ENCODE results near the gene PKNOX2. TPM values are rescaled to one million over a fixed set of nuclear protein-coding genes. Genes with fewer than 3 reads are reported as not detected.

PKNOX2 gene
- total RNA-seq, 1 experiment from 2014 or later: not detected

DNA sequence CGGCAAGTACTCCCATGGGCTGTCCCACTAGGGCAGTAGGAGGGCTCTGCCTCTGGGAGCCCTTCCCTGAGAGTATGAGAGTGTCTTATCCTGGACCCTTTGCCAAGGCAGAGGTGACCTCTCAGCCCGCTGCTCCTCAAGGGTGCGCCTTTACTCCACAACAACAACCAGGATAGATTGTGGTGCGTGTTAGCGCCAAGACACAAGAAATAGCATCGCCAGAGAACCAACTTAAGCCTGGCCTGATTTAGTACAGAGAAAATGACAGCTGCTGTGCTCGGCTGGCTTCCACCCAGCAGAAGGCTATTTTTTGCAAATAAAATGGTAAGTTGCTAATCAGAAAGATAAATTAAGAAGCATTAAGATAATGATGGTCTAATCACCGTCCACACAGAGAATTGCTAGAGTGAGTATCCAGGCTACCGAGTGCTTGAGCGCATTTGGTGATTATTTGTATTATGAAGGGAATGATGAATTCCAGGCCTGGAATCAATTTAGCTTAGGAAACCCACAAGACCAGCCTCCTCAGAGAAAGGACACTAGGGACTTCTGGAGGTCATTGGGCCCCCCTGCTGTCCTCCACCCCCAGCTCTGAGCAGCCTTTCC is 119.8 kb downstream of the PKNOX2 start:
- Mint-ChIP-seq H3K27ac (ENCODE audit: unreplicated experiment) (no peak overlapping the region), H3K9me3 (ENCODE audit: low read depth, unreplicated experiment) (no peaks in the 10 kb centered on the region), H3K36me3 (ENCODE audit: insufficient read depth, unreplicated experiment) (no peaks in the 10 kb centered on the region), H3K4me1 (ENCODE audit: low read depth, unreplicated experiment) (no peaks in the 10 kb centered on the region), H3K4me3 (ENCODE audit: low read depth, unreplicated experiment) (no peak overlapping the region), H3K27me3 (ENCODE audit: unreplicated experiment) (peaks cover 77% of the 10 kb centered on the region)
- TF ChIP-seq, protein P1, sequence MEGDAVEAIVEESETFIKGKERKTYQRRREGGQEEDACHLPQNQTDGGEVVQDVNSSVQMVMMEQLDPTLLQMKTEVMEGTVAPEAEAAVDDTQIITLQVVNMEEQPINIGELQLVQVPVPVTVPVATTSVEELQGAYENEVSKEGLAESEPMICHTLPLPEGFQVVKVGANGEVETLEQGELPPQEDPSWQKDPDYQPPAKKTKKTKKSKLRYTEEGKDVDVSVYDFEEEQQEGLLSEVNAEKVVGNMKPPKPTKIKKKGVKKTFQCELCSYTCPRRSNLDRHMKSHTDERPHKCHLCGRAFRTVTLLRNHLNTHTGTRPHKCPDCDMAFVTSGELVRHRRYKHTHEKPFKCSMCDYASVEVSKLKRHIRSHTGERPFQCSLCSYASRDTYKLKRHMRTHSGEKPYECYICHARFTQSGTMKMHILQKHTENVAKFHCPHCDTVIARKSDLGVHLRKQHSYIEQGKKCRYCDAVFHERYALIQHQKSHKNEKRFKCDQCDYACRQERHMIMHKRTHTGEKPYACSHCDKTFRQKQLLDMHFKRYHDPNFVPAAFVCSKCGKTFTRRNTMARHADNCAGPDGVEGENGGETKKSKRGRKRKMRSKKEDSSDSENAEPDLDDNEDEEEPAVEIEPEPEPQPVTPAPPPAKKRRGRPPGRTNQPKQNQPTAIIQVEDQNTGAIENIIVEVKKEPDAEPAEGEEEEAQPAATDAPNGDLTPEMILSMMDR (IDR thresholded peaks at IDR 0.05; ENCODE audit: unreplicated experiment): no peak
- CTCF ChIA-PET: no interaction called here
- DNase-seq: no peak
- intact Hi-C loops (cut with micrococcal nuclease; ENCODE audit: unreplicated experiment): no loop called here
- BruUV-seq (replicated peaks): no TSS peak

DNA sequence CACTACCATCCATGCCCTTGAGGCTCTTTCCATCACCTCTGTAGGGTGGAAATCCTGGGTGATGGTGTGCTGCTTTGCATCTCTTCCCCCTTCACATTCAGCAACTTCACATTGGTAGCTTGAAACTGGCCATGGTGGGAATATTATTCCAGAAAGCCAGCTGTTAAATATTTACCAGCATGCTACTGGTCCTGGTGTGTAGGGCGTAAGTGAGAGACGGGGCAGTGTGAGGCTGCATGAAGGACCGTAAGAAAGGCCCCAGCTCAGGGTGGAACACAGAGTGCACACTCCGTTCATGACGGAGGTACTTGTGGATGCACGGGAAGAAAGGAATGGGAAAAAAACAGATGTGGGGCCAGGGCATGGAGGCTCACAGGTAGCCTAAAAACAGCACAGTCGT is 121.3 kb downstream of the PKNOX2 start:
- TF ChIP-seq, protein P1 (IDR thresholded peaks at IDR 0.05; ENCODE audit: unreplicated experiment): no peak
- no peaks in the 10 kb centered on the region for H3K9me3 Mint-ChIP-seq (ENCODE audit: low read depth, unreplicated experiment)
- H3K27me3 Mint-ChIP-seq (ENCODE audit: unreplicated experiment): peaks cover 77% of the 10 kb centered on the region
- no peak overlapping the region for H3K4me3 Mint-ChIP-seq (ENCODE audit: low read depth, unreplicated experiment)
- no peak overlapping the region for H3K27ac Mint-ChIP-seq (ENCODE audit: unreplicated experiment)
- no peak for DNase-seq
- no peaks in the 10 kb centered on the region for H3K4me1 Mint-ChIP-seq (ENCODE audit: low read depth, unreplicated experiment)
- CTCF ChIA-PET: no interaction called here
- intact Hi-C loops (cut with micrococcal nuclease; ENCODE audit: unreplicated experiment): no loop called here
- BruUV-seq (replicated peaks): no TSS peak
- H3K36me3 Mint-ChIP-seq (ENCODE audit: insufficient read depth, unreplicated experiment): no peaks in the 10 kb centered on the region

DNA sequence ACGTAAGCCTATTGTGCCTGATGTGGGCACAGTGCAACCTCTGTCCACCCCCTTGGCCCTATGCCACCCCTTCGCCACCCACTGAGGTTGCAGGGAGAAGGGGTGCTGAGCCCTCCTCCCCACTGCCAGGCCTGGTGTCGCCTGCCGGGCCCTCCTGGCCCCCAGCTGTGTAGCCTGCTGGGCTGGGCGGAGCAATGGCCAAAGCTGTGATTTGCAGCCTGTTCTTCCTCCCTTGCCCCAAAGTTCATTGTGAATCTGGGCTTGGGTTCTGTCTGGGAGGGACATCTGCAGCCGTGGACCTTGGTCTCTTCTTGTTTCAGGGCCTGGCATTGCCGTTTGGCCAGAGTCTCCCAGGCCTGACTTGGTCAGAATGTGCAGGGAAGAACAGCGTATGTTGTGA is 121.9 kb downstream of the PKNOX2 start:
- TF ChIP-seq, protein P1 (IDR thresholded peaks at IDR 0.05; ENCODE audit: unreplicated experiment): no peak
- no peaks in the 10 kb centered on the region for H3K4me1 Mint-ChIP-seq (ENCODE audit: low read depth, unreplicated experiment)
- no TSS peak for BruUV-seq (replicated peaks)
- peaks cover 70% of the 10 kb centered on the region for H3K27me3 Mint-ChIP-seq (ENCODE audit: unreplicated experiment)
- DNase-seq: no peak
- H3K9me3 Mint-ChIP-seq (ENCODE audit: low read depth, unreplicated experiment): no peaks in the 10 kb centered on the region
- H3K27ac Mint-ChIP-seq (ENCODE audit: unreplicated experiment): no peak overlapping the region
- no peaks in the 10 kb centered on the region for H3K36me3 Mint-ChIP-seq (ENCODE audit: insufficient read depth, unreplicated experiment)
- intact Hi-C loops (cut with micrococcal nuclease; ENCODE audit: unreplicated experiment): no loop called here
- CTCF ChIA-PET: no interaction called here
- no peak overlapping the region for H3K4me3 Mint-ChIP-seq (ENCODE audit: low read depth, unreplicated experiment)

DNA sequence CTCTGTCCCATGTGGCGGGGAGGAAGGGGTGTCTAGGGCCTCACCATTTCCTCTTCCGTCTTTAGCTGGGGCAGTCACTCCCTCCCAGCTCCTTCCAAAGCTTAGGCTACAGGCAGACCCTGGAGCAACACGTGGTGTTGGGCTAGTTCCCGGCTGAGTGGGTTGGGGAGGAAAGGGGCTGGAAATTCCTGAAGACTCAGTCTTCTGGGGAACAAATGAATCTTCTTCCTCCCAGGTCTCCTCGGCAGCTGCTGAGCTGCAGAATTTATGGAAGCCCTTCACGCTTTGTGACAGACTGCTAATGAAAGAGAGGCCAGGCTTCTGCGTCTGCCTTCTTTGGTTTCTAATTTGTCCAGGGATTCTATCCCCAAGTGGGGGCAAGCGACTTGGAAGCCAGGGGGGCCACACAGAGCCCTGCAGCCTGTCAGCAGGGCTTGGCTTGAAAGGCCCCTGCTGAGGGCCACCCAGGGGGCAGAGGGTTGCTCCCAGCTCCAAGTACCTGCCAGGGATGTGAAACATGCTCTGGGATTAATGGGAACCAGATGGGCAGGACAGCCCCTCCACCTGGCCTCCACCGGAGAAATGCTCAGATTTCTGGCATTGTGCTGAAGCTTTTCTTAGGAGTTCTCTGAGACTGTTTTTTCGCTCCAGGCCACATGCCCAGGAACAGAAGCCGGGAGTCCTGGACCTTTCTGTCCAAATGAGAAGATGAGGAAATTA is 123.1 kb downstream of the PKNOX2 start:
- no peak for DNase-seq
- Mint-ChIP-seq H3K4me1 (ENCODE audit: low read depth, unreplicated experiment) (no peaks in the 10 kb centered on the region), H3K9me3 (ENCODE audit: low read depth, unreplicated experiment) (no peaks in the 10 kb centered on the region), H3K4me3 (ENCODE audit: low read depth, unreplicated experiment) (no peak overlapping the region), H3K27ac (ENCODE audit: unreplicated experiment) (no peak overlapping the region), H3K27me3 (ENCODE audit: unreplicated experiment) (peaks cover 71% of the 10 kb centered on the region), H3K36me3 (ENCODE audit: insufficient read depth, unreplicated experiment) (no peaks in the 10 kb centered on the region)
- no TSS peak for BruUV-seq (replicated peaks)
- intact Hi-C loops (cut with micrococcal nuclease; ENCODE audit: unreplicated experiment): no loop called here
- CTCF ChIA-PET: no interaction called here
- TF ChIP-seq, protein P1 (IDR thresholded peaks at IDR 0.05; ENCODE audit: unreplicated experiment): no peak
